Measurements from ENCODE around the gene STAP2. TPM values are rescaled to one million over a fixed set of nuclear protein-coding genes. Genes with fewer than 3 reads are reported as not detected.

Gene STAP2
- total RNA-seq, 2 donors from 2014 or later, result 1.9 to 3.3 TPM

- H3K9me3 ChIP-seq (ENCODE audit: control insufficient read depth, low read length, poor library complexity, severe bottlenecking), result no peaks in the 10 kb centered on the region
- no peak for DNase-seq
- no peak overlapping the region for H3K4me3 Mint-ChIP-seq
- no peak overlapping the region for H3K27ac Mint-ChIP-seq
- no peaks in the 10 kb centered on the region for H3K36me3 Mint-ChIP-seq (ENCODE audit: low read depth)
- H3K27me3 Mint-ChIP-seq, result no peaks in the 10 kb centered on the region
- no peak for ATAC-seq
- H3K4me1 Mint-ChIP-seq, result peaks cover 22% of the 10 kb centered on the region
Measured at GRCh38 chr19:4366666-4367335, 28.2 kb upstream of the STAP2 start.

DNA sequence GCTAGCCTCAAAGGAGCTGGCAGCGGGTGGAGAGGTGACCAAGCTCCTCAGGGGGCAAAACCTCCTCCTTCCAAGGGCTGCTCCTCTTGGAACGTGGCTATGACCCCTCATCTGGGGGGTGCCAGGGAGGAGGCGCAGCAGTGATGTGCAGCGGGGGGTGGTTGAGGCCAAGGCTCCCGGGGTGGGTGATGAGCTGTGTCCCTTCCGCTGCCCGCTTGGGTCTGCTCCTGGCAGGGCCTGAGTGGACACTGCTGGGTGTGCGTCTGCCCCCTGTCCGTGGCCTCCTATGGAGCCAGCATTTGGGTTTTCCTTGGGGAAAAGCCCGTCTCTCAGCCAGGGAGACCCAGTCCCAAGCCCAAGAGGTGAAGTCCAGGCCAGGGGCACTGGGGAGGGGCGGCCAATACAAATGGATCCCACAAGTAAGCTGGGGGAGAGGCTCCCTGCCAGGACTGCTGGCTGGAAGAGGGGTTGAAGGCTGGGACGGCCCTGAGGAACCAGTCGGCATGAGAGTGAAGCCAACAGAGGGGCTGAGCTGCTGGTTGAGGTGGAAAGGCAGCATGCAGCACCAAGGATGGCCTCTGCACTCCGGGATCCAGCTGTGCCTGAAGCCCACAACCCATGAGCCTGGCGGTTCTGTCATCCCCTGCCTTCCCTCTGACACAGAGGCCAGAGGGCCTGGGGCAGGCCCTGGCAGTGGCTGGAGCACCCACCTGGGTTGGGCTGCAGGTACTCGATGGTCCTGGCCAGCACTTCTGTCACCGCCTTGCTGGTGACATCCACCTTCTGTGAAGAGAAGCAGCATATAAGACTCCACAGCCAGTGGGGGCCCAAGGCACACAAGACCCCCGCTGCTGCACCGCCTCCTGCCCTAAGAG is 27.4 kb upstream of the STAP2 start:
- H3K27ac Mint-ChIP-seq, result no peak overlapping the region
- H3K36me3 Mint-ChIP-seq (ENCODE audit: low read depth), result no peaks in the 10 kb centered on the region
- H3K27me3 Mint-ChIP-seq, result no peaks in the 10 kb centered on the region
- ATAC-seq (no peak), DNase-seq (no peak)
- H3K4me1 Mint-ChIP-seq, result peaks cover 21% of the 10 kb centered on the region
- H3K4me3 Mint-ChIP-seq, result no peak overlapping the region
- no peaks in the 10 kb centered on the region for H3K9me3 ChIP-seq (ENCODE audit: control insufficient read depth, low read length, poor library complexity, severe bottlenecking)

- Mint-ChIP-seq H3K27me3 (no peaks in the 10 kb centered on the region), H3K4me3 (no peak overlapping the region), H3K27ac (no peak overlapping the region), H3K4me1 (peaks cover 16% of the 10 kb centered on the region), H3K36me3 (ENCODE audit: low read depth) (peaks cover 1% of the 10 kb centered on the region)
- H3K9me3 ChIP-seq (ENCODE audit: control insufficient read depth, low read length, poor library complexity, severe bottlenecking), result no peaks in the 10 kb centered on the region
- DNase-seq (no peak), ATAC-seq (no peak)
Measured at GRCh38 chr19:4365341-4365740, 26.7 kb upstream of the STAP2 start.

DNA sequence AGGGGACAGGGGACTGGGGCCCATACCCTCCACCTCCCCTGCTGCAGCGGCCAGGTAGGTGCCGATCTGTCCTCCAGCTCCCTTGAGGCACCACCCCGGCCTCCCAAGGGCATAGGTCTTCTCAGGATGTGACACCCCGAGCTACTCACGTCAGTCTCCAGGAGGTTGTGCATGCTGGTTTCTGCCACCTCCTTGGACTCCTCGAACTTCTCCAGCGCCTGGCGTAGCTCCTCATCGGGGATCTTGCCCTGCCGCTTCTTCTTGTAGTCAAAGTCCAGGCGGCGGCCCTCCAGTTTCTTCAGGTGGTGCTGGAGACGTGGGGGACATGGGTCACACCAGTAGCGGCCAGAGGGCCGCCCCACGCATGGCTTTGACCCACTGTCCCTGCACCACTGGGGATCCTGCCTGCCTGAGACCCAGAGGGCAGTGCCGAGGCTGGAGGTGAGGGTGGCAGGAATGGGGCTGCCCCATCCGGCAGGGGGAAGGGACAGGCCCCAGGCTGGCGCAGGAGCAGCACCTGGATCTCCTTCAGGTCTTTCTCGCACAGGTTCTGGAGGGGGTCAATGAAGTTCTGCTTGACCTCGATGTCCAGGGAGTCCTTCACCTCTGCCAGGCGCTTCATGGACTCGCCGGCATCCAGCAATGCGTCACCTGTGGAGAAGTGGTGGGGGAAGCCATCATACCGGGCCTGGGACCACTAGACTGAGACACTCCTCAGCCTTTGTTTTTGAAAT is 25.1 kb upstream of the STAP2 start:
- H3K27me3 Mint-ChIP-seq, result no peaks in the 10 kb centered on the region
- no peak overlapping the region for H3K27ac Mint-ChIP-seq
- peaks cover 8% of the 10 kb centered on the region for H3K4me1 Mint-ChIP-seq
- ATAC-seq, result no peak
- peaks cover 2% of the 10 kb centered on the region for H3K36me3 Mint-ChIP-seq (ENCODE audit: low read depth)
- H3K9me3 ChIP-seq (ENCODE audit: control insufficient read depth, low read length, poor library complexity, severe bottlenecking), result no peaks in the 10 kb centered on the region
- DNase-seq, result no peak
- H3K4me3 Mint-ChIP-seq, result no peak overlapping the region

GRCh38 chr19:4362831-4363545 is 24.4 kb upstream of the STAP2 start:
- Mint-ChIP-seq H3K4me3 (no peak overlapping the region), H3K27me3 (no peaks in the 10 kb centered on the region), H3K36me3 (ENCODE audit: low read depth) (peaks cover 2% of the 10 kb centered on the region), H3K27ac (no peak overlapping the region), H3K4me1 (peaks cover 5% of the 10 kb centered on the region)
- DNase-seq (no peak), ATAC-seq (peak; percentile 27)
- no peaks in the 10 kb centered on the region for H3K9me3 ChIP-seq (ENCODE audit: control insufficient read depth, low read length, poor library complexity, severe bottlenecking)

DNA sequence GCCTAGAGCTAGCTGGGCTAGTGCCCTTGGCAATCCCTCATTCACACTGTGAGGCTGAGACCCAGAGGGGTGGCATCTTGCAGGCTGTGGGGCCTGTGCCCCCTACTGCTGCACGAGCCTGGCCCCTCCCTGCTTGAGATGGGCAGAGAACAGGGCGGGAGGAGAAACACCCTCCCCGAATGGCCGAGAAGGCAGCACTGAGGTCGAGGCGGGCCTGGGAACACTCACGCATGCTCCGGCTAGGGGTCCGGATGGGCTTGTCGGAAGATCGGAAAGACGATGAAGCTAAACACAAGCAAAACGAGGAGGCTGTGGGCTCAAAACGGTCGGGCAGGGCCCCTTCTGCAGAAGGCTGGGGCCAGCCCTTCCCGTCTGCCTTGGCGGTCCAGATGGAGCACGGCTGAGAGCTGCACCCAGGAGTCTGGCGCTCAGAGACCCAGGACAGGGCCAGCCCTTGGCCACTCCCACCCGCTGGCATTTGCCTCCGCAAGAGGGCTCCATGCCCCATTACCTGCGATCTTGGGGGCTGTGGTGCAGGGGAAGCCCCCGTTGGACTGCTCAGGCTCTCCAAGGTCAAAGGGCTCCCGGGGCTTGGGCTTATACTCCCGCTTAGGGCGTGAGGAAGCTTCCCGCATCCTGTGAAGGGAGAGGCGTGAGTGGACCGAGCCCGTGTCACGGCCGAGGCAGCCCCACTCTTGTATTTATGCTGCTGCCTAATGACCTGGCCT is 23.6 kb upstream of the STAP2 start:
- H3K9me3 ChIP-seq (ENCODE audit: control insufficient read depth, low read length, poor library complexity, severe bottlenecking), result no peaks in the 10 kb centered on the region
- Mint-ChIP-seq H3K4me1 (peaks cover 2% of the 10 kb centered on the region), H3K4me3 (no peak overlapping the region), H3K36me3 (ENCODE audit: low read depth) (peaks cover 2% of the 10 kb centered on the region), H3K27me3 (no peaks in the 10 kb centered on the region), H3K27ac (no peak overlapping the region)
- no peak for ATAC-seq
- no peak for DNase-seq

DNA sequence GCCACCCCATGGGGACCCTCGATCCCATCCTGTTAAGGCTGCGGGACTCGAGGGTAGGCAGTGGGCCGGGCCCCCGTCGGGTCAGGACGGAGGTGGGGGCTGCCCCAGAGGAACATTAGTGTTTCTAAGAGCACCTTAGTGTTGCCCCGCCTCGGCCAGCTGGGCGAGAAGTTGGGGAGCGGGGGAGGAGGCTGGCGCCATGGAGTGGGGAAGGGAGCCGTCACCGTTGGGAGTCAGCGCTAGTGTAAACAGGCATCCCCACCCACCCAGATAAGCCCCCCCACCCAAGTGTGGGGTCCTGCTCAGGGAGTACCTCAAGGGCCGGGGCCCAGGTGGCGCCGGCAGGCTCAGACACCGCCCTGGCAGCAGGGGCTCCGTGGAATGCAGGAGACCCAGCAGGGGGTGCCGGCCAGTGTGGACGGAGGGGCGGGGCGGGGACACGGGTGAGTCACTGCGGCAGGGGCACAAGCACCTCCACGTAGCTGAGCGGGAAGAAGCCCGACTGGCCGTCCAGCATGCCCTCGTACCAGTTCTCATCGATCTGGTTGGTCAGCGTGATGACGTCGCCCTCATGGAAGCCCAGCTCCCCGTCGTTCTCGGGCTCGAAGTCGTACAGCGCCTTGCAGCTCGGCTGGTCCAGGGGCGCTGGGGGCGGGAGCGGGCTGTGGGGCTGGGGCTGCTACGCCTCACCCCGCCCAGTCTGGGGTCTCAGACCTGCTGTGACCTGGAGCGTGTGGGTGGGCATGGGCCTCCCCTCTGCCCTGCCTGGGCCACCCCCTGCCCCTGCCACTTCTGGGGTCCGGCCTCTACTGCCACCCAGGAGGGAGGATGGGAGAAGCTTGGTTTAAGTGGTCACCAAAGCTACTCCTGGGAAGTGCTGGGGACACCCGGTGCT is 22.8 kb upstream of the STAP2 start:
- Mint-ChIP-seq H3K27ac (no peak overlapping the region), H3K27me3 (no peaks in the 10 kb centered on the region), H3K4me3 (no peak overlapping the region), H3K4me1 (peaks cover 2% of the 10 kb centered on the region), H3K36me3 (ENCODE audit: low read depth) (peaks cover 2% of the 10 kb centered on the region)
- no peaks in the 10 kb centered on the region for H3K9me3 ChIP-seq (ENCODE audit: control insufficient read depth, low read length, poor library complexity, severe bottlenecking)
- ATAC-seq (no peak), DNase-seq (no peak)

GRCh38 chr19:4360641-4361151 is 22.1 kb upstream of the STAP2 start:
- no peaks in the 10 kb centered on the region for H3K9me3 ChIP-seq (ENCODE audit: control insufficient read depth, low read length, poor library complexity, severe bottlenecking)
- no peak for ATAC-seq
- Mint-ChIP-seq H3K4me3 (no peak overlapping the region), H3K36me3 (ENCODE audit: low read depth) (peaks cover 2% of the 10 kb centered on the region), H3K4me1 (peaks cover 2% of the 10 kb centered on the region), H3K27me3 (no peaks in the 10 kb centered on the region), H3K27ac (peak overlapping the region; percentile 63)
- DNase-seq, result no peak

DNA sequence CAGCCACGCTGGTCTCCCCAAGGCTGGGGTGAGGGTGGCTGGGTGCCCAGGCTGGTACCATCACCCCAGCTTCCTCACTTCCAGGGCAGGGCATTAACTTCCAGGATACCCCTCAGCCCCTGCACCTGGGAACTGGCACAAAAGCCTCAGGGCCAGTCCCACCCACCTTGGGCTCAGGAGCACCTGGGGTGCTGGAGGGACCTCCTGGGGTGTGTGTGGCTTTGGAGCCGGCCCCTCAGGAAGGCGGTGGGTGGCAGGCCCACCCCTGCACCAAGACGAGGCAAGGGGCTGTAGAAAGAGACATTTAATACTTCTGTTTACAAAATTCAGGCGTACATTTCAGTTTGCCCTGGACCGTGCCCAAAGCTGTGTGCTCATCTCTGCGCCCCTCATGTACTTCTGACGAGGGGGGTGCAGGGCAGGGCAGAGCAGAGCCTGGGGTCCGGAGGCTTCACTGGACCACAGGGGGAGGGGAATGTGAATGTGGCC is 21.5 kb upstream of the STAP2 start:
- Mint-ChIP-seq H3K36me3 (ENCODE audit: low read depth) (peaks cover 2% of the 10 kb centered on the region), H3K4me3 (no peak overlapping the region), H3K4me1 (peaks cover 2% of the 10 kb centered on the region), H3K27ac (peak overlapping the region; percentile 63), H3K27me3 (no peaks in the 10 kb centered on the region)
- no peaks in the 10 kb centered on the region for H3K9me3 ChIP-seq (ENCODE audit: control insufficient read depth, low read length, poor library complexity, severe bottlenecking)
- DNase-seq (no peak), ATAC-seq (no peak)

DNA sequence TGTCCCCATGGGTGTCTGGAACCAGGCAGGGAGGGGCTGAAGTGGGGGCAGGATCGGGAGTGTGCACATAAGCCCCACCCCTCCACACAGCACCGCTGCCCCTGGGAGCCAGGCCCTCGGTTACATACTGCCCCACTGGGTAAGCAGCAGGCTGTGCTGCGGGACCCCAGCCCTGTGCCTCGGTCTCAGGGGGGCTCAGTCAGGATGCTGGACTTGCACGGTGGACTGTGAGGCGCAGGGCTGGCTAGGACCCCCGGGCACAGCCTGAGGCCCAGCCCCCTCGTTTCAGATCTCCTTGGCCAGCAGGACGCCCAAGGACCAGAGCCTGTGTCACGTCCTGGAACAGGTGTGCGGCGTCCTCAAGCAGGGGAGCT is 21.0 kb upstream of the STAP2 start:
- DNase-seq (no peak), ATAC-seq (no peak)
- peak overlapping the region; percentile 63 for H3K27ac Mint-ChIP-seq
- H3K4me1 Mint-ChIP-seq, result peaks cover 2% of the 10 kb centered on the region
- peaks cover 2% of the 10 kb centered on the region for H3K36me3 Mint-ChIP-seq (ENCODE audit: low read depth)
- no peaks in the 10 kb centered on the region for H3K27me3 Mint-ChIP-seq
- H3K4me3 Mint-ChIP-seq, result no peak overlapping the region
- no peaks in the 10 kb centered on the region for H3K9me3 ChIP-seq (ENCODE audit: control insufficient read depth, low read length, poor library complexity, severe bottlenecking)

- H3K9me3 ChIP-seq (ENCODE audit: control insufficient read depth, low read length, poor library complexity, severe bottlenecking), result no peaks in the 10 kb centered on the region
- Mint-ChIP-seq H3K4me3 (no peak overlapping the region), H3K27me3 (no peaks in the 10 kb centered on the region), H3K4me1 (peaks cover 2% of the 10 kb centered on the region), H3K27ac (no peak overlapping the region), H3K36me3 (ENCODE audit: low read depth) (peaks cover 2% of the 10 kb centered on the region)
- no peak for DNase-seq
- no peak for ATAC-seq
Measured at GRCh38 chr19:4358709-4359626, 20.3 kb upstream of the STAP2 start.
